HepG2 (cell line): ENCODE data around the gene TXNRD1. TPM values are rescaled to one million over a fixed set of nuclear protein-coding genes. Genes with fewer than 3 reads are reported as not detected.

ENCODE experiments used
- AKAP8 ChIP-seq: sonication (generic); formaldehyde crosslinking; IDR thresholded peaks from 2 replicates; pipeline ENCODE4 v1.5.1; 2020; ENCODE audit warnings: mild to moderate bottlenecking, missing genetic modification reagents
- ASH2L ChIP-seq: fragments of 300-600, 200-600 bp; sonication (generic); IDR thresholded peaks from 2 replicates; pipeline ENCODE4 v1.7.0; 2017; ENCODE audit warnings: low read depth, mild to moderate bottlenecking, moderate library complexity, mixed read lengths, low read length; ENCODE audit not compliant: insufficient read length
- ESRRA ChIP-seq: sonication (generic); formaldehyde crosslinking; IDR thresholded peaks from 2 replicates; pipeline ENCODE4 v1.5.1; 2020; ENCODE audit warnings: mild to moderate bottlenecking, low read depth, missing genetic modification reagents
- FOXK2 ChIP-seq: fragments of 450-650 bp; IDR thresholded peaks from 2 replicates; pipeline ENCODE4 v1.6.1; 2016
- GLI4 ChIP-seq: sonication (generic); formaldehyde crosslinking; IDR thresholded peaks from 2 replicates; pipeline ENCODE4 v1.5.1; 2020; ENCODE audit warnings: missing genetic modification reagents, mild to moderate bottlenecking, moderate library complexity, borderline replicate concordance
- MATR3 ChIP-seq: sonication (generic); formaldehyde crosslinking; IDR thresholded peaks from 2 replicates; pipeline ENCODE4 v1.4.0; 2020; ENCODE audit warnings: missing genetic modification reagents
- MED1 ChIP-seq: sonication (generic); formaldehyde crosslinking; IDR thresholded peaks from 2 replicates; pipeline ENCODE4 v1.4.0; 2020; ENCODE audit warnings: missing genetic modification reagents
- MIER3 ChIP-seq: IDR thresholded peaks from 2 replicates; pipeline ENCODE4 v1.6.1; 2016; ENCODE audit warnings: missing compliant biosample characterization, borderline replicate concordance
- MTA3 ChIP-seq: sonication (generic); formaldehyde crosslinking; IDR thresholded peaks from 2 replicates; pipeline ENCODE4 v1.4.0; 2020; ENCODE audit warnings: missing genetic modification reagents
- SRSF9 ChIP-seq: fragments of 200-400 bp; formaldehyde crosslinking; IDR thresholded peaks from 2 replicates; pipeline ENCODE4 v1.6.1; 2018; ENCODE audit warnings: borderline replicate concordance, mild to moderate bottlenecking, low read depth, low read length; ENCODE audit not compliant: insufficient read depth, poor library complexity, severe bottlenecking
- TAF1 ChIP-seq: sonication (generic); formaldehyde crosslinking; IDR thresholded peaks from 2 replicates; pipeline ENCODE4 v1.4.0; 2020; ENCODE audit warnings: missing genetic modification reagents
- TFDP1 ChIP-seq: IDR thresholded peaks from 2 replicates; pipeline ENCODE4 v1.6.1; 2016; ENCODE audit warnings: missing compliant biosample characterization, missing genetic modification reagents, borderline replicate concordance
- TGIF2 ChIP-seq: IDR thresholded peaks from 2 replicates; pipeline ENCODE4 v1.6.1; 2016; ENCODE audit warnings: control low read depth, missing compliant biosample characterization
- TOPORS ChIP-seq: sonication (generic); formaldehyde crosslinking; IDR thresholded peaks from 2 replicates; pipeline ENCODE4 v1.8.0; 2023; ENCODE audit warnings: mild to moderate bottlenecking, missing genetic modification reagents
- XRCC5 ChIP-seq: fragments of 200-400 bp; formaldehyde crosslinking; optimal IDR thresholded peaks from 2 replicates; pipeline ENCODE3; 2017; ENCODE audit warnings: mild to moderate bottlenecking, low read length
- ZBTB33 ChIP-seq: sonication (generic); formaldehyde crosslinking; IDR thresholded peaks from 2 replicates; pipeline ENCODE4 v1.4.0; 2020; ENCODE audit warnings: missing genetic modification reagents
- ZNF143 ChIP-seq: sonication (generic); formaldehyde crosslinking; IDR thresholded peaks from 2 replicates; pipeline ENCODE4 v1.4.0; 2020; ENCODE audit warnings: missing genetic modification reagents
- ZNF263 ChIP-seq: sonication (generic); formaldehyde crosslinking; IDR thresholded peaks from 2 replicates; pipeline ENCODE4 v1.4.0; 2020; ENCODE audit warnings: missing genetic modification reagents
- ZUFSP ChIP-seq: sonication (generic); formaldehyde crosslinking; IDR thresholded peaks from 2 replicates; pipeline ENCODE4 v1.9.0; 2021; ENCODE audit warnings: missing genetic modification reagents, mild to moderate bottlenecking, borderline replicate concordance
- polyA plus RNA-seq, 8 experiments: library from polyadenylated mRNA; depleted of rRNA in 3 of 8; stranded (reverse) in 7 of 8; unstranded in 1 of 8; fragments of >200 nt; fragmentation: Illumina TruSeq in 4 of 8; extraction: Trizol in 4 of 8; gene quantifications; 2 replicates each; pipeline versions ENCODE4 v1.2.1 to v1.2.3, GENCODE V29; 2011 to 2016; ENCODE audit warnings: low read depth in 4 of 8, missing spikeins in 1 of 8, mixed read lengths in 1 of 8; ENCODE audit not compliant: insufficient read depth in 1 of 8
- total RNA-seq, 5 experiments: library from RNA; depleted of rRNA; stranded (reverse); fragments of >200 nt; fragmentation: Illumina TruSeq; extraction: Trizol; gene quantifications; 2 replicates each; pipeline ENCODE4 v1.2.3, GENCODE V29; 2016; ENCODE audit warnings: low read depth in 1 of 5
- TF ChIP-seq, protein P1 (sequence below): sonication (generic); formaldehyde crosslinking; IDR thresholded peaks from 2 replicates; pipeline ENCODE4 v1.4.0; 2020; ENCODE audit warnings: mild to moderate bottlenecking, missing genetic modification reagents

TXNRD1 gene
- total and polyA plus RNA-seq, 2 of the 13 experiments (the other 11 are each of a cell fraction or from before 2014, with no cell fraction given) = 54.0 to 190 TPM

- TF ChIP-seq ESRRA (CRISPR knock-in tag) = no peak
- no peak for TF ChIP-seq TOPORS (CRISPR knock-in tag)
- TF ChIP-seq GLI4 (CRISPR knock-in tag) = no peak
- TF ChIP-seq MIER3 (CRISPR knock-in tag) = no peak
- TF ChIP-seq MED1 (CRISPR knock-in tag) = no peak; the same call in 1 of the 2 replicates
- TF ChIP-seq TAF1 (CRISPR knock-in tag) = no peak
- TF ChIP-seq, protein P1, sequence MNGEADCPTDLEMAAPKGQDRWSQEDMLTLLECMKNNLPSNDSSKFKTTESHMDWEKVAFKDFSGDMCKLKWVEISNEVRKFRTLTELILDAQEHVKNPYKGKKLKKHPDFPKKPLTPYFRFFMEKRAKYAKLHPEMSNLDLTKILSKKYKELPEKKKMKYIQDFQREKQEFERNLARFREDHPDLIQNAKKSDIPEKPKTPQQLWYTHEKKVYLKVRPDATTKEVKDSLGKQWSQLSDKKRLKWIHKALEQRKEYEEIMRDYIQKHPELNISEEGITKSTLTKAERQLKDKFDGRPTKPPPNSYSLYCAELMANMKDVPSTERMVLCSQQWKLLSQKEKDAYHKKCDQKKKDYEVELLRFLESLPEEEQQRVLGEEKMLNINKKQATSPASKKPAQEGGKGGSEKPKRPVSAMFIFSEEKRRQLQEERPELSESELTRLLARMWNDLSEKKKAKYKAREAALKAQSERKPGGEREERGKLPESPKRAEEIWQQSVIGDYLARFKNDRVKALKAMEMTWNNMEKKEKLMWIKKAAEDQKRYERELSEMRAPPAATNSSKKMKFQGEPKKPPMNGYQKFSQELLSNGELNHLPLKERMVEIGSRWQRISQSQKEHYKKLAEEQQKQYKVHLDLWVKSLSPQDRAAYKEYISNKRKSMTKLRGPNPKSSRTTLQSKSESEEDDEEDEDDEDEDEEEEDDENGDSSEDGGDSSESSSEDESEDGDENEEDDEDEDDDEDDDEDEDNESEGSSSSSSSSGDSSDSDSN (CRISPR knock-in tag) = peak; percentile 63; the same call in 1 of the 2 replicates
- TF ChIP-seq ZBTB33 = peak; percentile 82; the same call in 1 of the 2 replicates
- TF ChIP-seq ZNF143 (CRISPR knock-in tag) = peak; percentile 48; the same call in 1 of the 2 replicates
- peak; percentile 73 for TF ChIP-seq XRCC5
- no peak for TF ChIP-seq ZUFSP (CRISPR knock-in tag)
- no peak for TF ChIP-seq ZNF263 (CRISPR knock-in tag)
- no peak for TF ChIP-seq TFDP1 (CRISPR knock-in tag)
- TF ChIP-seq SRSF9 = no peak
- TF ChIP-seq TGIF2 = 0 out of 2 replicates have a peak, but pooled peaks have one; percentile 31
- TF ChIP-seq MATR3 (CRISPR knock-in tag) = no peak
- no peak for TF ChIP-seq ASH2L
- no peak for TF ChIP-seq FOXK2
- TF ChIP-seq AKAP8 (CRISPR knock-in tag) = no peak
- no peak for TF ChIP-seq MTA3 (CRISPR knock-in tag)
- TF ChIP-seq, all 625 proteins: peak for 46
Observed at GRCh38 chr12:104215638-104216297, at the start of gene TXNRD1 (continued).
